Brain microvascular endothelial cell (primary cell): ENCODE measurements around the gene PRKCB.

ENCODE experiments used
- DNase-seq: peaks from one replicate; pipeline ENCODE4 v3.0.0-alpha.2; 2020
- H3K27ac ChIP-seq: fragments of 250-450 bp; sonication (Bioruptor Pico); 2 replicates; pipeline ENCODE4 v1.5.1; 2020; ENCODE audit warnings: mild to moderate bottlenecking, moderate library complexity
- H3K27me3 ChIP-seq: fragments of 250-450 bp; sonication (Bioruptor Pico); replicated peaks from 2 replicates; pipeline ENCODE4 v1.5.1; 2020; ENCODE audit warnings: mild to moderate bottlenecking
- H3K36me3 ChIP-seq: fragments of 250-450 bp; sonication (Bioruptor Pico); replicated peaks from 2 replicates; pipeline ENCODE4 v1.5.1; 2020; ENCODE audit warnings: mild to moderate bottlenecking
- H3K4me3 ChIP-seq: 2 replicates; pipeline ENCODE4 v1.5.1; 2011; ENCODE audit warnings: low read depth, mild to moderate bottlenecking, control low read depth, low read length, moderate library complexity
- CTCF ChIP-seq: IDR thresholded peaks from 2 replicates; pipeline ENCODE4 v1.5.1; 2011; ENCODE audit warnings: low read depth, mild to moderate bottlenecking, moderate library complexity, low read length, control low read depth, inconsistent platforms; ENCODE audit errors: missing control alignments
- in situ Hi-C: cut with HindIII; loops from 2 replicates; pipeline ENCODE4 v1.10.0; 2017; ENCODE audit warnings: low sequenced_read_pairs, low pct_ligation_motif_present

The PRKCB gene

DNA sequence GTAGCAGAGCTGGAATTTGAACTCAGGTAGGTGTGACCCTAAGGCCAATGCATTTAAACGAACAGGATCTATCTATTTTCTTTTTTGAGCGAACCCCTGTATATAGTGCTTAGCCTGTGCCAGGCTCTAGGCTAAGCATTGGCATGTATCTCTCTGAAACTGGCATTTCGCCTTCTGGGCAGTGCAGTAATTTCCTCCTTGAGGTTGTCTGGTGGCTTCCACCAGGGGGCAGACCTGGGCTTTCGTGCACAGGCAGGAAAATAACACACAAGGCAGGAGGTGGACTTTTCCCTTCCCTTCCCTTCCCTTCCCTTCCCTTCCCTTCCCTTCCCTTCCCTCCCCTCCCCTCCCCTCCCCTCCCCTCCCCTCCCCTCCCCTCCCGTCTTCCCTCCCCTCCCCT is 34.4 kb upstream of the PRKCB start:
- H3K4me3 ChIP-seq, result no peak overlapping the region
- in situ Hi-C loops, result no loop called here
- DNase-seq, result peak; percentile 45
- no peaks in the 10 kb centered on the region for H3K27me3 ChIP-seq
- no peak overlapping the region for H3K27ac ChIP-seq
- no peaks in the 10 kb centered on the region for H3K36me3 ChIP-seq
- peak; percentile 77 for TF ChIP-seq CTCF

DNA sequence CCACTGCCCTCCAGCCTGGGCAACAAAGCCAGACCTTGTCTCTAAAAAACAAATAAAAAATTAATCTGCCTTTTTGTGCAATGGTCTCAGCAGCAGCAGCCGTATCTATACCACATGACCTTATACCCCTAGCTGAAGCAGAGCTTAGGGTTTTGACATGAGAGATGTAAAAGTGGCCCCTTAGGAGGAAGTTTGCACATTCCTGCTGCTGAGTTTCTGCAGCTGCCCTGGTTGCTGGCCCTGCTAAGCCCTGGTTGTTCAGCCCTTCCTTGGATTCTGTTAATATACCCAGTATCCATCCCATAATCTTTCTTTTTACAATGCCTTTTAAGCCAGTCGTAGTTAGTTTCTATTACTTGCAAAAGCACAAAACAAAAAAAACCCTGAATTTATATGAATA is 33.0 kb upstream of the PRKCB start:
- no peak for TF ChIP-seq CTCF
- no peak for DNase-seq
- no peaks in the 10 kb centered on the region for H3K27me3 ChIP-seq
- in situ Hi-C loops, result no loop called here
- H3K4me3 ChIP-seq, result no peak overlapping the region
- no peak overlapping the region for H3K27ac ChIP-seq
- H3K36me3 ChIP-seq, result no peaks in the 10 kb centered on the region

DNA sequence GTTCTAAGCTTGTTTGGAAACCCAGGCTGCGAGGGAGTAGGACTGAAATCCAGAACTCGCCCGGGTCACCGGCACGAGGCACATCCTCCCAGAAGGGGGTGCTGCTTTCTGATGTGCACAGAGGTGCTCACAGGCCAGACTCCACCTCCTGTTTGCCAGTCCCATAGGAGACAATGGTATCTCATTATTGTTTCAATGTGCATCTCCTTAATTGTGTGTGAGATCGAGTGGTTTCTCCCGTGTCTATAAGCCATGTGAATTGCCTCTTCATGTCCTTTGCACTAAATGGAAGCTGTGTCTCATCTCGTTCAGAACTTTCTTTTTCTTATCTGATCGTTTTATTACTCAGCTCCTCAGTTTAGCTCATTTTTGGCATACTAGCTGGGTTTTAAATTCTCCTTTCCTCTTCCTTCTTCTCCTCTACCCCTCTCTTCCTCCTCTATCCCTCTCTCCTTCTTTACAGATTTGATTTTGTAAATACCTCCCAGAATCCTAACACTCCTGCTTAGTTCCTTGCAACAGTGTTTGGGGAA is 32.1 kb upstream of the PRKCB start:
- Histone ChIP-seq H3K27ac (no peak overlapping the region), H3K27me3 (no peaks in the 10 kb centered on the region), H3K4me3 (no peak overlapping the region), H3K36me3 (no peaks in the 10 kb centered on the region)
- DNase-seq, result peak; percentile 11
- peak; percentile 47 for TF ChIP-seq CTCF
- in situ Hi-C loops, result no loop called here

GRCh38 chr16:23807028-23807427 is 28.8 kb upstream of the PRKCB start:
- H3K4me3 ChIP-seq, result no peak overlapping the region
- no peak overlapping the region for H3K27ac ChIP-seq
- no peak for DNase-seq
- no peak for TF ChIP-seq CTCF
- H3K27me3 ChIP-seq, result no peaks in the 10 kb centered on the region
- in situ Hi-C loops, result no loop called here
- no peaks in the 10 kb centered on the region for H3K36me3 ChIP-seq

DNA sequence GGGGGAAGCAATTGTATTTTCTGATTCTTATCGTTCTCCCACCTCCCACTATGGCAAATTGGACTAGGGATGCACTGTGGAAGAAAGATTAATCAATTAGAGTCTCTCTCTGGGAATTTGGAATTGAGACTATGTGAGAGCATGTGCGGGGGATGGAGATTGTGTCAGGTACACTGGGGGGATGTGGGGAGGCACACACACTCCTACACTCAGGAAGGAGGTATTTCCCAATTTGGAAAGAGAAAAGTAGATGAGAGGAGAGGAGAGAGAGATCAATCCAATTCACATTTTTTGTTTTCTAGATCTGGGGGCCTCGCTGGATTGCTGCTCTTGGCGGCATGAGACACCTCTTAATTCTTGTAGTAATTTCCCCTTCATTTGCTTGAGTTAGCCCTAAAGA is 14.3 kb upstream of the PRKCB start:
- Histone ChIP-seq H3K27me3 (no peaks in the 10 kb centered on the region), H3K36me3 (no peaks in the 10 kb centered on the region), H3K27ac (no peak overlapping the region), H3K4me3 (no peak overlapping the region)
- DNase-seq, result no peak
- in situ Hi-C loops, result no loop called here
- TF ChIP-seq CTCF, result no peak

DNA sequence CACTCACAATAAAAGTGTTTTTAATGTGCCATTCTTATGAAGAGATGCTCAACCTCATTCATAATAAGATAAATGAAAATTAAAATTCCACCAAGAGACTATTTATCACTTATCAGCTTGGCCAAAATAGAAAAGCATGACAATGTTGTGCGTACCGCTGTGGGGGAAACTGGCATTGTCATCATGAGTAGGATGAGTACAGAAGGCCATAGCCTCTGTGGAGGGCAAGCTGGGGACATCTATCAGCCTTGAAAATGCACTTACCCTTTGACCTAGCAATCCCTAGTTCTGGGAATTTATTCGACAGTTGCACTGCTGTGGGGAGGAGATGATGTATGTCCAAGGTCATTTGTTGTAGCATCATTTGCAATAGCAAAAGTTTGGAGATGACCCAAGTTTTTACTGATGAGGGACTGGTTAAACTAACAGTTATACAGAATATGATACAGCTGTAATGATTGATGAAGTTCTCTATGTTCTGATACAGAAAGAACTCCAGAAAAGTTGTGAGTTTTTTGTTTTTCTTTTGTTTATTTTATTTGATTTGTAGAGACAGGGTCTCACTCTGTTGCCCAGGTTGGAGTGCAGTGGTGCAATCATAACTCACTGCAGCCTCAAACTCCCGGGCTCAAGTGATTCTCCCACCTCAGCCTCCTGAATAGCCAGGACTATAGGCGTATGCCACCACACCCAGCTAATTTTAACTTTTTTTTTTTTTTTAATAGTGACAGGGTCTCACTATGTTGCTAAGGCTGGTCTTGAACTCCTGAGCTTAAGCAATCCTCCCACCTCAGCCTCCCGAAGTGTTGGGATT is 13.7 kb upstream of the PRKCB start:
- H3K36me3 ChIP-seq, result no peaks in the 10 kb centered on the region
- H3K27me3 ChIP-seq, result no peaks in the 10 kb centered on the region
- DNase-seq, result no peak
- TF ChIP-seq CTCF, result no peak
- no peak overlapping the region for H3K27ac ChIP-seq
- in situ Hi-C loops, result no loop called here
- no peak overlapping the region for H3K4me3 ChIP-seq
